SU-DHL-6 (cell line): Measurements from ENCODE around the gene NAV3.

ENCODE experiments used
- EZH2phosphoT487 ChIP-seq: fragments of 200-600 bp; sonication (generic), shearing (Covaris generic); conservative IDR thresholded peaks from 2 replicates; pipeline ENCODE4 v1.6.1; 2018; ENCODE audit warnings: mild to moderate bottlenecking, antibody characterized with exemption, low read length, moderate library complexity, mixed read lengths
- TF ChIP-seq, protein P1 (sequence below): fragments of 200-600 bp; sonication (generic); IDR thresholded peaks from one replicate; pipeline ENCODE4 v1.5.1; 2017; ENCODE audit warnings: antibody characterized with exemption, mild to moderate bottlenecking, low read length, moderate library complexity; ENCODE audit not compliant: insufficient read depth, poor library complexity, severe bottlenecking

DNA sequence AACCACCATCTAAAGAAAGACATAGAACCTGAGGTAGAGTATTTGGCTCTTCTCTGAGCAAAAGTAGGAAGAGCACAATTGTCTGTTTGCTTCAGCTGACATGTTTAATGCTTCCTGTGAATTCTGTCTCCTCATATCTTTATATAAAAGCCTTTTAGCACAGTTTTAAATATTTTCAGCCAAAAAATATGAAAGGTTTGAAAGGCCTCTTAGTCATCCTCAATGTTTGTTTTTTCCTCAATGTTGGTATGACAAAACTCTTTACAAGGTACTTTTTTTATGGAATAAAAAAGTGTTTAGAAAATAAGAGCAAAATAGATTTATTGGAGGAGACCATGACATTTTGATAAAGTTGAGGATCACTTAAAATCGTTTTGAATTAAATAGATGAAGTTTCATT, 360.9 kb downstream of the NAV3 start:
- TF ChIP-seq, protein P1, sequence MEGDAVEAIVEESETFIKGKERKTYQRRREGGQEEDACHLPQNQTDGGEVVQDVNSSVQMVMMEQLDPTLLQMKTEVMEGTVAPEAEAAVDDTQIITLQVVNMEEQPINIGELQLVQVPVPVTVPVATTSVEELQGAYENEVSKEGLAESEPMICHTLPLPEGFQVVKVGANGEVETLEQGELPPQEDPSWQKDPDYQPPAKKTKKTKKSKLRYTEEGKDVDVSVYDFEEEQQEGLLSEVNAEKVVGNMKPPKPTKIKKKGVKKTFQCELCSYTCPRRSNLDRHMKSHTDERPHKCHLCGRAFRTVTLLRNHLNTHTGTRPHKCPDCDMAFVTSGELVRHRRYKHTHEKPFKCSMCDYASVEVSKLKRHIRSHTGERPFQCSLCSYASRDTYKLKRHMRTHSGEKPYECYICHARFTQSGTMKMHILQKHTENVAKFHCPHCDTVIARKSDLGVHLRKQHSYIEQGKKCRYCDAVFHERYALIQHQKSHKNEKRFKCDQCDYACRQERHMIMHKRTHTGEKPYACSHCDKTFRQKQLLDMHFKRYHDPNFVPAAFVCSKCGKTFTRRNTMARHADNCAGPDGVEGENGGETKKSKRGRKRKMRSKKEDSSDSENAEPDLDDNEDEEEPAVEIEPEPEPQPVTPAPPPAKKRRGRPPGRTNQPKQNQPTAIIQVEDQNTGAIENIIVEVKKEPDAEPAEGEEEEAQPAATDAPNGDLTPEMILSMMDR = no peak
- TF ChIP-seq EZH2phosphoT487 = no peak
